ENCODE results near the gene NLRC5.
"Not testable (repeated sequence)": the region's sequence is repeated elsewhere in the genome, so short reads cannot be mapped to it uniquely, and the experiment has no call there.

Gene NLRC5

DNA sequence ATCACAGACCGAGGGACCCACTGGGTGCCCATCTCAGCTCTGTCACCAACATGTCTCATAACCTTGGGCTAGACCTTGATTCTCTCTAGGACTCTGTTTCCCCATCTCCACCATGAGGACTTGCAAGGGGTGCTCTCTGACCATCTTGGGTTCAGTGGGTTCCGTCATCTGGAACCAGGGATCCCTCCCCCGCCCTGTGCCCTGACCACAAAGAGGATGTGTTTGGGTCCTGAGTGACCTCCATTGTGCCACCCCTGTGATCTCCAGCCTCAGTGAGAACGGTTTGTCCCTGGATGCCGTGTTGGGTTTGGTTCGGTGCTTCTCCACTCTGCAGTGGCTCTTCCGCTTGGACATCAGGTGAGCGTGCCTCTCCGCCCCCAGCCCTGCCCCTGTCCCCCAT, 53.9 kb downstream of the NLRC5 start:
- DNase-seq (ENCODE audit: low read depth in 2 of 2), result no peak

GRCh38 chr16:57044931-57045693, 55.8 kb downstream of the NLRC5 start:
- DNase-seq (ENCODE audit: low read depth in 2 of 2), result no peak

DNA sequence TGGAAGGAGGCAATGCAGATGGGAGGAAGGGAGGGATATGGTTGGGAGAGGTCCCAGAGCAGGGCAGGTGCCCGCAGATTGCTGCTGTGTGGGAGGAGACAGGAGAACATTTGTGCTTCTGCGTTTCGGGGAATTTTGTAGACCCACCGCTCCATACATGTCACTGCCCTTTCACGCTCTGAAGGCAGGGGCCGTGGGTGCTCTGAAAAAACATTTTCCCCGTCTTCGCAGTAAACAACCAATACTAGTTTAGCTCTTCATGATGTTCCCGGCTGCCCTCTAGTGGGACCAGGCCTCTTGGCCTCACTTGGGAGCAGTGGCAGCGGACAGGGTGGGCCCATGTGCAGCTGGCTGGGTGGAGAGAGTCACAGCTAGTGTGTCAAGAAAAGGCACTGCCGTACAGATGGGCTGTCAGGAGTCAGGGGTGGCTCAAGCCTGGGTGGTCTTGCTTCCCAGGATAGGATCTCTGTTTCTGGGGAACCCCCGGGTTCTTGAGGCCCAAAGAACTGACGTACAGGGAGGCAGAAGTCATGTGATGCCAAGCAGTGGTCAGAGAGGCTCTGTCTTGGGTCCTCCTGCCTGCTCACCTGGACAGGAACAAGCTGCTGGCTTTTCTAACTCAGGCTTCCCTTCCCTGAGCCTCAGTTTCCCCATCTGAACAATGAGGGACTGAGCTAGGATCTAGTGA, 56.5 kb downstream of the NLRC5 start:
- peak in 1 of 2 donors; percentile 35 for DNase-seq (ENCODE audit: low read depth in 2 of 2)

DNA sequence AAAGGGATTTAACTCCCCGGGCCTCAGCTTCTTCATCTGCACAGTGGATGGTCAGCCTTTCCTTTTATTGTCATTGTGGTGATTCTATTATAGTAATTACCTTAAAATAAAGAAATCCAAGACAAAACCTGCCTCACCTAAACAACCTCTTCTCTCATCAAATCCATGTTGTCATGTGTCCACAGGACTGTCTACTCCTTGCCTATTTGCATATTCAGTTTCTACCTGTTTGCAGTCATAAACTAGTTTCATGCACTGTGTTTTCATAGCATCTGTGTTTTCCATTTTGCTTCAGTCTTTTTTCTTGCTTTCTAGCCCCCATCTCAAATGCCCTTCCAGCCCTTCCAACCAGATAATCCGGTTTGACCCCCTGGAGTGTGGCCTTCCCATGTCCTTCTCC, 58.7 kb downstream of the NLRC5 start:
- no peak for DNase-seq (ENCODE audit: low read depth in 2 of 2)

DNA sequence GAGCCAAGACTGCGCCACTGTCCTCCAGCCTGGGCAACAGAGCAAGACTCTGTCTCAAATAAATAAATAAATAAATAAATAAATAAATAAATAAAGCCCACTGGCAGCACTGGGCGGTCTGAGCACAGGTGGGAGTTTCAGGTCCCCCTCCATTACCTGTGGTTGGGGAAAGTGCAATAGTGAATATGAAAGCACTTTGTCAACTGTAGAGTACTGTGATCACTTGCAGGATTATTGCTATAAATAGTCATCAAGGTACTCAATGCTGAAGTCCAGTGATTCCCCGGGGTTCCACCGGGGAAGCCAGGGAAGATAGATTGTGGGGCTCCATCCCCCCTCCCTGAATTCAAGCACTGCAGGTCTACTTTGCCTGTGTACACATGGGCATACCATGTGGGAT, 60.3 kb downstream of the NLRC5 start:
- DNase-seq (ENCODE audit: low read depth in 2 of 2), result no peak

DNA sequence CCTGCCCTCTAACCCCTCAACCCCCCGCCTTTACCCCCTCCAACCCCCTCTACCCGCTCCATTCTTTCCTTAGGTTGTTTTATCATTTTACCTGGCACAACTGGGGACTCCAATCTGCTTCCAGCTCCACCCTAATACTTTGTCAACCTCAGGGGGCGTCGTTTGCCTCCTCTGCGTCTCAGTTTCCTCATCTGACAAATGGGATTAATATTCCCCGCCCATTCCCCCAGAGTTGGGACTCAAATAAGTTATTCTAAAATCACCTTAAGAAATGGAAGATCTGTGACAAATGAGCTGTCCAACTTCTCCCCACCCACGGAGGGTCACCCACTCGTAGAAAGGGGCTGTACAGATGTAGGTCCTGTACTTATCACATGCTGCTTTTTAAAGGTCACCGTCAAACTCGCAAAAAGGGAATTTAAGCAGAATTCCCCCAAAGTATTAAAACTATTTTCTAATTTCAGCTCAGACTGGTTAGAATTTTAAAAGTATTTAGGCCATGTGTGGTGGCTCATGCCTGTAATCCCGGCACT, 62.4 kb downstream of the NLRC5 start:
- DNase-seq (ENCODE audit: low read depth in 2 of 2), result no peak

DNA sequence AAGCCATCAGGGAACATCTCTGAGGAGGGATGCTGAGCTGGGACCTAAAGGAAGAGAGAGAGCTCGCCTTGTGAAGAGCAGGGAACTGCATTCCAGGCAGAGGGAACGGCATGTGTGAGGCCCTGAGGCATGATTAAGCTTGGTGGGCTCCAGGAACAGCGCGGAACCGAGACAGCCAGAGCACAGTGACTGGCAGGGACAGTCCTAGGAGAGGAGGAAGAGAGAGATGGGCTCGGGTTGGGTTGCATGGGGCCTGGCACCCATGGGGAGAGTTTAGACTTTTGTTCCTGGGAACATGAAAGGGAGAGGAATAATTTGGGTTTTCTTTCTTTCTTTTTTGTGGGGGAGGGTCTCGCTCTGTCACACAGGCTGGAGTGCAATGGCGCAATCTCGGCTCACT, 63.8 kb downstream of the NLRC5 start:
- DNase-seq (ENCODE audit: low read depth in 2 of 2), result no peak

DNA sequence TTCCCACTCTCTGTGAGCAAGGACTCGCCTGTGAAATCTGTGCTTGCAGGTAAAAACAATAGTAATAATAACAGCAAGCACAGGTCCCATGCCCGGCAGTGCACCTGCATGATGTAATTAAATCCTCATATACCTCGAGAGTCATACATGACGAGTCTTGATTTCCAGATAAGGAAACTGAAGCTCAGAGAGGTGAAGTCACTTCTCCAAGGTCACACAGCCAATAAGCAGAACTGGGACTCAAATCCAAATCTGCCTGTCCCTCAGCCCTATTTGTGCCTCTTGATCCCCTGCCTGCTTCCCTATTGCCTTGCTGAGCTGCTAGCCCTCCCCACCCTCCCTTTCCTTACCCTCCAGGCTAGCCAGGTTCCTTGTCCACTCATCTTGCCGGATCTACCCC, 65.0 kb downstream of the NLRC5 start:
- DNase-seq (ENCODE audit: low read depth in 2 of 2), result no peak

- DNase-seq (ENCODE audit: low read depth in 2 of 2), result no peak
These were observed 65.4 kb downstream of the NLRC5 start for GRCh38 chr16:57054771-57055170.

- DNase-seq (ENCODE audit: low read depth in 2 of 2), result no peak
These were observed 66.3 kb downstream of the NLRC5 start for GRCh38 chr16:57055671-57056070.

DNA sequence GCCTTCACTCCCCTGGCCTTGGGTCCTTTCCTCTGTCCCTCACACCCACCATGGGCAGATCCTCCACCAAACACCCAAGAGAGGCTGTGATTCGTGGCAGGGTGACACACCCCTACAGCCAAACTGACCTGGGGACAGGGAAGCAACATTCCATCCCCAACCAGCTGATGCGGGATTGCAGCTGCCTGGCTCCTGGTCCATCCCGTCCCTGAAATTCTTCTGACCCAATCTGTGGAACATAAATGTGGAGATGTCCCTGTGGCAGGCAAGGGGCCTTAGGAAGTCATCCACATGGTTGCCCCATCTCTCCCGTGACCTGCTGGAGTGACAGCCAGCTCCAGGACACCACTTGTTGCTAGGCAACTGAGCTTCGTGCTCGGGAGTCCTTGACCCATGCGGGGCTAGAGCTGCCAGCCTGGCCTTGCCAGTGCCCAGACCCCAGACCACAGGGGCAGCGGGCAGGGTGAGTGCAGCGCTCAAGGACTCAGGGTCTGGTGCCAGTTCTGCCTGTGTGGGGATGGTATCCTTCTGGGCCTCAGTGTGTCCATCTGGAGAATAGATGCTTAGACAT, 69.0 kb downstream of the NLRC5 start:
- no peak for DNase-seq (ENCODE audit: low read depth in 2 of 2)

DNA sequence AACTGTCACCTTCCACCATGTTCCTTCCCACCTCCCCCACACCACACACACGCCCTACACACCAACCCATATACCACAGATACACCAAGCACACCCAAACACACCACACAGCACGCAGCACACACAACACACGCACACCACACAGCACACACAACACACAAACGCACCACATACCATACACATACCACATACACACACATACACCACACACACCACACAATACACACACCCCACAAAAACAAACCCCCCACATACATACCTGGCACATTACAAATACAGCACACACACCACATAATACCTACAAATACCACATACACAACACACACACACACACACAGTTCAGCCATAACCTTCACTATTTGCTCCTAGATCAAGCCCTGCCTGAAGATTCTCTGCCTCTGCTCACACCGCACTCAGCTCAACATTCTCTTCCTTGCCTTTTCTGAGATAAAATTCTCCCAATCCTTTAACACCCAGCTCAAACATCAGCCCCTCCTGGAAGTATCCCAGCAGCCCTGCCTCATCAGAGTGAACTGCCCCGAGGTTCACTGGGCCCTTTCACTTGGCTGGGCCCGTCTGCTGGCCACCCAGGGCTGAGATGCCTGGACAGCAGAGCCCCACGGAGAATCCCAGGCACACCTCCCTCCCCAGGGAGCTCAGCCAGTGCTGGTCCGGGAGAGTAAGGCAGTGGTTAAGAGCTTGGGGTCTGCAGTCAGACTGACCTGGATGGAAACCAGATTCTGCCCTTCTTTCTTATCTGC, 71.1 kb downstream of the NLRC5 start:
- DNase-seq (ENCODE audit: low read depth in 2 of 2), result no peak

DNA sequence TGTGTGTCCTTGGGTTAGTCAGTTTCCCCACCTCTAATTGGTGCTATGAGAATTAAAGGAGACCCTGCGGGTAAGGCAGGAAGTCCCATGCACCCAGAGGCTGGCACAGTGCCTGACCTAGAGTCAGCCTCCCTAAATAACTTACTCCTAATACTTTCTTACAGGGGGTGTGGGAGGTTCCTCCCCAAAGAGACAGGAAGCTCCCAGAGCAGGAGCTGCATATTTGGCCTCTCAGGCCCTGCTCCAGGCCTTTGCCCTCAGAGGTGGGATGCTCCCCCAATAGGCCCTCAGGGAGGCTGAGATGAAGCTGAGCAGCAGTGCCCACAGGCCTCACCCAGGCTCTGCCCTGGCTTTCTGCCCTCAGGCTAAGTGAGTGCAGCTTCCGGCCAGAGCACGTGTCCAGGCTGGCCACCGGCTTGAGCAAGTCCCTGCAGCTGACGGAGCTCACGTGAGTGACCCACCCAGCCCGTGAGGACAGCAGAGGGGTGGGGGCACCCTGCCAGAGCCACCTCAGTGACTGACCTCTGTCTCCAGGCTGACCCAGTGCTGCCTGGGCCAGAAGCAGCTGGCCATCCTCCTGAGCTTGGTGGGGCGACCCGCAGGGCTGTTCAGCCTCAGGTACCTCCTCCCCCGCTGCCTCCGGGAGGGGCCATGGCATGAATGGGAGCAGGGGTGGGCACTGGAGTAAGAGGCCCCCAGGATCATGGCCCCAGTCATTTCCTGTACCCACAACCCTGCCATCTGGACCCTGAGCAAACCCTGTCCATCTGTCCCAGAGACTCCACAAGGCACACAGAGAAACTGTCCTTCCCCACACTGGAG, 71.9 kb downstream of the NLRC5 start:
- DNase-seq (ENCODE audit: low read depth in 2 of 2), result no peak

DNA sequence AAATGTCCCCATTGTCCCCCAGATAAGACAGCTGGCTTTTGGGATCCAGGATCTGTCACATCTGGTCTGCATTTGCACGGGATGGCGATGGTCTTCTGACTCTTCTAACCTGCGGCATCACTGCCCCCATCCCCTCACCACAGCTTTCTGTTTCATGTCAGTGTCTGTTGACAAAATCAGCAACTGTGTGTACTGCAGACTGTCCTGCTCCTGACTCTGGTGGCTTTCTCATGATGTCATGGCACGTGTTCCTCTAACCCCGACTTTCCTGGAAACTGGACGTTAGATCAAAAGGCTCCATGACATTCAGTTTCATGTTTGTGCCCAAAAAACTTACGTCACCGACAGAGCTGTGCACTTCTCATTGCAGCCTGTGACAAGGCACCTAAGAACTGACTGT, 73.0 kb downstream of the NLRC5 start:
- DNase-seq (ENCODE audit: low read depth in 2 of 2), result no peak

GRCh38 chr16:57063189-57063588, 73.8 kb downstream of the NLRC5 start:
- DNase-seq (ENCODE audit: low read depth in 2 of 2), result not testable (repeated sequence)

DNA sequence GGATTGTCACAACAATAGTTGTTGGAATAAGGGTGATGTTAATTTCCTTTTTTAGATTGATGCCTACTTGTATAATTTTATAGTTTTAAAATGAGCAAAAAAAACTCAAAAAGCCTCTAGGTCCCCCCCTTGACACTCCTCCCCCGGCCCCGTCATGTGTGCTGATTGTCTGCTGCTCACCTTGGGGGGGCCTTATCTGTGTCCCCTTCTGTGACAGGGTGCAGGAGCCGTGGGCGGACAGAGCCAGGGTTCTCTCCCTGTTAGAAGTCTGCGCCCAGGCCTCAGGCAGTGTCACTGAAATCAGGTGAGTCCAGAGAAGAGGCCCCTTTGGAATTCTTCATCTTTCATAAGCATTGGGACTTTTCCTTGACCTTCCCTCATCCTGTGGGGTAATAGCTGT, 75.6 kb downstream of the NLRC5 start:
- no peak for DNase-seq (ENCODE audit: low read depth in 2 of 2)

GRCh38 chr16:57066625-57067024, 77.3 kb downstream of the NLRC5 start:
- DNase-seq (ENCODE audit: low read depth in 2 of 2), result no peak

DNA sequence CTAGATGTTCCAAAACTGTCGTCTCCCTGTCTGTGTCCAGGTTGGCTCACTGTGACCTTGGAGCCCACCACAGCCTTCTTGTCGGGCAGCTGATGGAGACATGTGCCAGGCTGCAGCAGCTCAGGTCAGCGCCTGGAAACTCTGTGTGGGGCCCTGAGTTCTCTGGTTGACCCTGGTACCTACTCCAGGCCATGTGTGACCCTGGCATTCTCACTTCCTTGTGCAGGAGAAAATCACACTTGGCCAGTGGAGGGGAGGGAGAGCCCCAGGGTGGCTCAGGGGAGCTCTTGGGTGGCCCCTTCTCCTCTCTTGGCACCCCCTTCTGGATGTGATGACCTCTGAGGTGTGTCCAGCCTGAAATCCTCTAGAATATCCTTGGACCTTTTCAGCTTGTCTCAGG, 78.0 kb downstream of the NLRC5 start:
- no peak for DNase-seq (ENCODE audit: low read depth in 2 of 2)

DNA sequence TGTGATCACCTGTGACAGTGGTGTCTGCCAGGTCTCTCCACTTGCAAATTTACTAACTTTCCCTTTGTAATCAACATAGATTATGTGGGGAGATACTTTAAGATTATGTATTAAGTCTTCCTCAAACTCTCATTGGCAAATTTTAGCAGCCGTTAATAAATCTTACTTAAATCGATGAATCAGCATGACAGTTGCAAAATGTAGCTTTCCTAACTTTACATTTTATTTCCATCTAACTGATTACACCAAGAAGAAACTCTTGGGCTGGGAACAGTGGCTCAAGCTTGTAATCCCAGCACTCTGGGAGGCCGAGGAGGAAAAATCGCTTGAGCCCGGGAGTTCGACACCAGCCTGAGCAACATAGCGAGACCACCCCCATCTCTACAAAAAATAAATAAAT, 79.7 kb downstream of the NLRC5 start:
- DNase-seq (ENCODE audit: low read depth in 2 of 2), result no peak

- DNase-seq (ENCODE audit: low read depth in 2 of 2), result no peak
These were observed 80.4 kb downstream of the NLRC5 start for GRCh38 chr16:57069635-57070370.

DNA sequence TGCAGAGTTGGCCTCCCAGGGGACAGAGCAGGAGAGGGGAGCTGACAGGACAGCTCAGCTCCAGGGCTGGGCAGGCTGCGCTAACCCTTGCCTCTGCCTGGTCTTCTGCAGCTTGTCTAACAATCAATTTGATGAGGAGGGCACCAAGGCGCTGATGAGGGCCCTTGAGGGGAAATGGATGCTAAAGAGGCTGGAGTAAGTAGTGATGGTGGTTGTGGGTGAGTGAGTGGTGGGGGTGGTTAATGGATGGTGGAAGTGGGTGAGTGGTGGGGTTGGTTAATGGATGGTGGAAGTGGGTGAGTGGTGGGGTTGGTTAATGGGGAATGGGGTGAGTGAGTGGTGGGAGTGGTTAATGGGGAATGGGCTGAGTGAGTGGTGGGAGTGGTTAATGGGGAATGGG, 81.1 kb downstream of the NLRC5 start:
- no peak for DNase-seq (ENCODE audit: low read depth in 2 of 2)

All from stimulated activated CD8-positive, alpha-beta memory T cell treated with anti-CD3 and anti-CD28 coated beads, Interleukin-7, amount 100 ng/mL, for 4 hours (primary cell).